Stimulated activated CD8-positive, alpha-beta memory T cell treated with anti-CD3 and anti-CD28 coated beads, Interleukin-12 subunit alpha, Interleukin-12 subunit beta, amount 100 ng/mL, for 24 hours (primary cell): ENCODE measurements around the gene AMT.
A peak's percentile ranks its signal among the peaks of the same experiment; 100 is the strongest.

Experiments used
- DNase-seq: peaks from one replicate; pipeline ENCODE4 v3.0.0-alpha.2; 2020; ENCODE audit errors: extremely low read depth

The AMT gene

GRCh38 chr3:49422379-49423248 lies at the start of gene AMT:
Gene AMT (minus strand): TSS chr3:49422473. CDS start chr3:49422450, 23 bp downstream.
- no peak for DNase-seq

- DNase-seq = no peak
These were observed 48.6 kb upstream of the AMT start for GRCh38 chr3:49470714-49471420.

- peak; percentile 85 for DNase-seq
These were observed 47.9 kb upstream of the AMT start, which contains the start of gene DAG1 for GRCh38 chr3:49469936-49470713. Gene DAG1 (plus strand): TSS chr3:49470267. CDS start chr3:49510535, 40,268 bp downstream.

- DNase-seq = no peak
These were observed 47.0 kb upstream of the AMT start for GRCh38 chr3:49469037-49469935.

GRCh38 chr3:49466085-49466484 lies 43.8 kb upstream of the AMT start:
- no peak for DNase-seq

GRCh38 chr3:49465270-49466034 lies 43.2 kb upstream of the AMT start:
- DNase-seq = no peak

GRCh38 chr3:49462222-49462621 lies 39.9 kb upstream of the AMT start:
- DNase-seq = no peak

GRCh38 chr3:49461443-49462171 lies 39.3 kb upstream of the AMT start:
- no peak for DNase-seq

GRCh38 chr3:49460956-49461355 lies 38.7 kb upstream of the AMT start:
- DNase-seq = no peak

GRCh38 chr3:49460188-49460890 lies 38.1 kb upstream of the AMT start:
- no peak for DNase-seq

- no peak for DNase-seq
These were observed 34.2 kb upstream of the AMT start for GRCh38 chr3:49456466-49456865.

GRCh38 chr3:49454898-49455681 lies 32.8 kb upstream of the AMT start:
- no peak for DNase-seq

GRCh38 chr3:49454458-49454857 lies 32.2 kb upstream of the AMT start:
- no peak for DNase-seq

- no peak for DNase-seq
These were observed 31.3 kb upstream of the AMT start for GRCh38 chr3:49453621-49454020.

- no peak for DNase-seq
These were observed 23.1 kb upstream of the AMT start for GRCh38 chr3:49445391-49445790.

- no peak for DNase-seq
These were observed 12.5 kb upstream of the AMT start for GRCh38 chr3:49434731-49435130.

GRCh38 chr3:49428752-49429080 lies 6.4 kb upstream of the AMT start:
- DNase-seq = no peak

GRCh38 chr3:49427586-49427985 lies 5.3 kb upstream of the AMT start:
- DNase-seq = no peak
